ENCODE results near the gene DFFB.

The DFFB gene

GRCh38 chr1:3876716-3877115 is 19.4 kb downstream of the DFFB start:
- DNase-seq: no peak

DNA sequence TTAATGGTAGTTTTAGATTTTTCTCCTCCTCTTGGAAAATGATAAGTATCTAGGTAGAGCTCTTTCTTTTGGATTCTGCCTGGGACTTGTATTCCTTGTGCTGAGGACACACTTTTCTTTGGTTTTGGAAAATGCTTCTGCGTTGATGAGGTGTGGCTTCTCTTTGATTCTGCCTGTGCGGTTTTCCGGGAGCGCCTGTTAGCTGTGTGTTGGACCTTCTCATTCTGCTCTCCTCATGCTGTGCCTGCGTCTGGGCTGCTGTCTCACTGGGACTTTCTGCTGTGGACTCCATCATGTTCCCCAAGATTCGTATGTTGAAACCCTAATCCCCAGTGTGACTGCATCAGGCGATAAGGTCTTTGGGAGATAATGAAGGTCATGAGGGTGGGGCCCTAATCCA is 21.8 kb downstream of the DFFB start:
- DNase-seq: no peak

DNA sequence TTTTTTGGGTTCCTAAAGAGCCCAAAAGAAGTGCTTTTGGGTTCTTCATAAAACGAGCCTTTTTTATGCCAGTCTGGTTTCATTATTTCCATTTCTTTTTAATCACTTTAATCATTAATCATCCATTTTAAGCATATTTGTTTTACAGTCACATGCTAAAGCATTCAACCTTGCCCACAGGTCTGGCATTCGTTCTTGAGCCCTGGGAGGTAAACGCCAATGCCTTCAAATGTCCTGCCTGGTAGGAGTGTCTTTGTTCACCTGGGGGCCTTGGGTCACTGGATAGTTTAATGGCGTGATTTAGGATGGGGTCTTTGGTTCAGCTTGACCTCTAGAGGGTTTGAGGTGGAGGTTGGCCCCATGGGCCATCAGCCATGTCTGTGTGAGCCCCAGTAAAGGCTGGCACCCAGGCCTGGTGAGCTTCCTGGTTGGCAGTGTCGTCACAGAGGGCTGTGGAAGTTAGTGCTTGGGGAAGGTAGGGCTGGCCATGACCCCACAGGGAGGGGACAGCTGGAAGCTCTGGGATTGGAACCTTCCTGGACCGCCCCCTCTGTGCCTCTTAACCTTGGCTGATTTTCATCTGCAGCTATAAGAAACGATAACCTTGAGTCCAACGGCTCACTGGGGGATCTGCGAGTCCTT is 22.6 kb downstream of the DFFB start:
- DNase-seq: no peak

GRCh38 chr1:3880429-3881192 is 23.3 kb downstream of the DFFB start:
- DNase-seq: no peak

DNA sequence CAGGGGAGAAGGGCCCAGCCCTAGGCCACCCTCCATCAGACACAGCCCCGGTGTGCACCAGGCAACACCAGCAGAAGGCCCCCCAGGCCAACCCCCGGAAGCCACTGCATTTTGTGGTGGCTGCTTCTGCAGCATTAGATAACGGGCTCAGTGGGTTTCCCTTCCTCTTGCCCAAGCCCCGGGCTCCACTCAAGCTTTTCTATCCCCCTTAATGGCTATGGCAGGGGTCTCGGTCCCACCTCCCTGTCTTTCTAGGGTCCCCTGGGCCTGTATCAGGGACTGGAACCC is 23.9 kb downstream of the DFFB start:
- DNase-seq: no peak

DNA sequence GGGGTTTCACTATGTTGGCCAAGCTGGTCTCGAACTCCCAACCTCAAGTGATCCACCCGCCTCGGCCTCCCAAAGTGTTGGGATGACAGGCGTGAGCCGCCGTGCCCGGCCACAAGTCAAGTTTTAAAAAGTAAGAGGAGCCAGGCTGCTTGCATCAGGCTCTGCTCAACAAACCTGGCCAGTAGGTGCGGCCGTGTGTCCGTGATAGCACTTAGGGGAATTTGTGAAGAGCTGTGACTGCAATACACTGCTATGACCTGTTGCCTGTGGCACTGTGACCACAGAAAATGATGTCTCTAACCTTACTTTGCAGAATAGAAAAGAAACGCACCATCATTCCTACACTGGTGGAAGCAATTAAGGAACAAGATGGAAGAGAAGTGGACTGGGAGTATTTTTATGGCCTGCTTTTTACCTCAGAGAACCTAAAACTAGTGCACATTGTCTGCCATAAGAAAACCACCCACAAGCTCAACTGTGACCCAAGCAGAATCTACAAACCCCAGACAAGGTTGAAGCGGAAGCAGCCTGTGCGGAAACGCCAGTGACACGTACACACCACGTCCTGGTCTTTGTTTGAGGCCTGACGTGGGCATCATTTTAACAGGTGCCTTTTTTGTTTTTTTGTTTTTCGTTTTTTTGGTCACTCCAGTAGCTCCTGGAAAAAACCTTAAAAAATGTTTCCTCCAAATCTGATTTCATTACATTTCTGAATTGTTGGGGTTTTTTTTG is 26.1 kb downstream of the DFFB start:
- DNase-seq: no peak

- no peak for DNase-seq
Measured at GRCh38 chr1:3884966-3885365, 27.7 kb downstream of the DFFB start.

DNA sequence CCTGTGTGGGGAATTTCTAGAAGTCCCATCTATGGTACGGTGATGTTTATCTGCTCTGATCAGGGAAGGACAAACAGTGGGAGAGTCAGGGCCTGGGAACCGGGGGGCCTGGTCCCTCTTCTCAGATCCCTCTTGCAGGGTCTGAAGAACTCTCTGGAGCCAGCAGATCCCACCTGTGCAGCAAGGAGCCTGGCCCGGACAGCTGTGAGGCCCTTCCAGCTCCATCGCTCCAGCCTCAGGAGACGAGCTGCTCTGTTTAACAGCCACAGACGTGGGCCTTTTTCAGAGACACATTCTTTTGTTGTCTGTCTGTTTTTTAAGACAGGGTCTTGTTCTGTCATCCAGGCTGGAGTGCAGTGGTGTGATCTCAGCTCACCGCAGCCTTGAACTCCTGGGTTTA is 28.3 kb downstream of the DFFB start:
- DNase-seq: no peak

- no peak for DNase-seq
Measured at GRCh38 chr1:3886106-3886670, 28.9 kb downstream of the DFFB start.

- DNase-seq: no peak
Measured at GRCh38 chr1:3886691-3887090, 29.4 kb downstream of the DFFB start.

- DNase-seq: no peak
Measured at GRCh38 chr1:3888301-3888700, 31.0 kb downstream of the DFFB start.

- DNase-seq: no peak
Measured at GRCh38 chr1:3889936-3890335, 32.7 kb downstream of the DFFB start.

- no peak for DNase-seq
Measured at GRCh38 chr1:3890389-3891328, 33.4 kb downstream of the DFFB start.

DNA sequence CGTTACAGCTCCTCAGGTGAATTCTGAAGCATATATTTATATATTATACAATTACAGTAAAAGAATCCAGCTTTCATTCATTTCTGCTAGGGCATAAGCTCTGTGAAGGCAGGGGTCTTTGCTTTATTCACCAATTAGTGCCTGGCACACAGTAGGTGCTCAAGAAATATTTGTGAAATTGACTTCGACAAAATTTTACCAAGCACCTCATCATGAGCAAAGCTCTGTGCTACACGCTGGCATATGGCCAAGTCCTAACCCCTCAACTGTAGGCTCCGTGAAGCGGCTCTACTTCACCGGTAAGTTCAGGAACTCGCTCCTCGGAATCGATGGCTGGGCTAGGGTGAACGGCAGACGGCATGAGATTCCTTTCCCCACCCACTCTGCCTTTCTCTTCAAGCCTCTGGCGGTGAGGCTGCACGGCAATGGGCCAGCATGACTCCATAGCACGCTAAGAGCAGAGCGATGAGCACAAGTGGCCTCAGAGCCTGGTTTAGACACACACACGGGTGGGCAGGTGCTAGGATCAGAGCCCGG is 34.1 kb downstream of the DFFB start:
- DNase-seq: no peak

DNA sequence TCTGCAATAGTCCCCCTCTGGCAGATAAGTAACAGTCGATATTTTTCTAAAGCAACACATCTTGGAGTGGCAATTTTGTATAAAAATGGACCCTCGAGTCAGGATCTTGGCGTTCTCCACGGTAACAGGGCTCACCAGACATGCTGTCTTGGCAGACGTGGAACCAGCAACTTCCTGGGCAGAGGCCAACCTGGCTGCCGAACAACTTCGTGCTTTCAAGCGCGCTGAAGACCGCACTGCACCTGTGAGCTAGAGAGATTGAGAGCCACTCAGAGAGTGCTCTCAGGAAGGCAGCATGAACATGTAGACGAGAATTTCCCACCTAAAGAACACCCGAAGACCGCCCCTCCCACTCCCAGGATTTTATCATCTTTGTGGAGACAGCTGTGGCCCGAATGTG is 35.5 kb downstream of the DFFB start:
- DNase-seq: no peak

- DNase-seq: no peak
Measured at GRCh38 chr1:3893190-3893589, 35.9 kb downstream of the DFFB start.

DNA sequence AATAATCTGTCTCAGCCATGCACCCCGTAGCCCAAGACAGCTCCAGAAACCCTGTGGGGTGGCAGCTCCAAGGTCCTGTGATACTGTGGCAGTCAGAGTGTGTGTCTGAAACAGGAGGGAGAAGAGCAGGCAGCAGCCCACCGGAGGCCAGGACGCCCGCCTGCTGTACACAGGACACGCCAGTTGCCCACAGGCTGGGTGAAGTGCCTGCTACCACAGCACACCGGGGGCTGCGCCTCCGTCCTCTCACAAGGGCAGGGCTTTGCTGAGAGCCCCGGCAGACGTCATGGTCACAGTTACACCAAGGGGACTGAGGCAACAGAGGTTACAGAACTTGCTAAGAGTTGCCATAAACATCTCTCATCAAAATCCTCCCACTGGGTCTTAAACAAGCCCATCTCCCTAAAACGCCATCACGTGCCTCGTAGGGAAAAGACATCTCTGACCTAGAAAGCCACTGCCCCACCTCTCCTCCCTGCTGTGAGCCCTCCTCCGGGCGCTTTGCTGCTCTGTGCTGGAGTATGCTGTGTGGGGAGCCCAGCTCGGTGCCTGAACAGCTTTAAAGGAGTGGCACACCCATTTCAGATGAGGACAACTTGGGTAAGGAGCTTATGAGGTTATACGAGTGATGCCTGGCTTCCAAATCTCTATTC is 37.5 kb downstream of the DFFB start:
- DNase-seq: no peak

DNA sequence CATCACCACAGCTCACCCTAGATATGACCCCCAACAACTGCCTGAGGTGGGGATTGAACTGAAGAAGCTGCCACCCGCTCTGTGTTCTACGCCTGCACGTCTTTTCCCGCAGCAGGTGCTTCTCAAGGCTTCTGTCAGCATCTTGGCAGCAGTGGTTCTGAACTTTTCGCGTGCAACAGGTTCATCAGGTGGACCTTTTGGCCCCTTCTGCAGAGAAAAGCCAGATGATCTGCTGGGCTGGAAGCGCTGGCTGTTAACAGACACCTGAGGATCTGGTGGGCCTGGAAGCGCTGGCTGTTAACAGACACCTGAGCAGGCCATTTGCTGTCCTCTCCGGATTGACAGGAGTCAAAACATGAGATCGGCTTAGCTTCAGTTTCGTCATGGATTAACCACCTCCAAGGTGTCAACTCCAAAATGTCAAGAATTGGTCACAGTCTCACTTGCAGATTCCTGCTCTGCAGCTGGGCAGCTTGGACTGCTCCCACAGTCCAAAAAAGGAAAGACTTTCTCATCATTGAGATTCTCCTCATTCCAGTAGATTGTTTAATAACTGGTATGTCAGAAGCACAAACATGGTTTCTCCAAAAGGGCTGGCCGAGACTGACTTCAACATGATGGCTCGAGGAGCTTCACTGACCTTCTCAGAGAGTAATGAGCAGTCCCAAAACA is 38.1 kb downstream of the DFFB start:
- DNase-seq: no peak

GRCh38 chr1:3895951-3896325 is 38.7 kb downstream of the DFFB start:
- no peak for DNase-seq

- DNase-seq: no peak
Measured at GRCh38 chr1:3896396-3897000, 39.2 kb downstream of the DFFB start.

GRCh38 chr1:3898475-3898735 is 41.1 kb downstream of the DFFB start:
- no peak for DNase-seq
